ENCODE results near the gene GINS2. TPM values are rescaled to one million over a fixed set of nuclear protein-coding genes. Genes with fewer than 3 reads are reported as not detected.

The GINS2 gene
- total RNA-seq, 1 experiment from 2014 or later: 11.3 TPM

DNA sequence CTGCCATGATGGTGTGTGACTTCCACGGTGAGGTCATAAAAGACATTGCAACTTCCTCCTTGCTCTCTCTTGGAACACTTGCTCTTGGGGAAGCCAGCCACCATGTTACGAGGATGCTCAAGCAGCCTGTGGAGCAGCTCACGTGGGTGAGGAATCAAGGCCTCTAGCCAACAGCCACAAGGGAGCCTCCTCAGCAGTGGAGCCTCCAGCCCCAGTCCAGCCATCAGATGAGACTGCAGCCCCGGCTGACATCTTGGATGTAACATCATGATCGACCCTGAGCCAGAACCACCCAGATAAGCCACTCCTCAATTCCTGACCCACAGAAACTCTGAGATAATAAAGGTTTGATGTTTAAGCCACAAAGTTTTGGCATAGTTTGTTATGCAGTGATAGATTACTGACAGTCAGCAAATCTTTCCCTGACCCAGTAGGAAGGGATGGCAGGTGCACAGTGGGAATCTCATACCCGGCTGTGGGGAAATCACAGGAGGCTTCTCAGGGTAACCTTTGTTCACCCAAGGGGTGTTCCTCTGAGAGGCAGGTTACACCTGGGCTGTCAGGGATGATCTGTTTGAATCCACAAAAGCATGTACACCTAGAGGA lies 23.3 kb upstream of the GINS2 start:
- BruUV-seq (replicated peaks): no TSS peak
- DNase-seq (ENCODE audit: unreplicated experiment): no peak
- no peaks in the 10 kb centered on the region for H3K27me3 Mint-ChIP-seq (ENCODE audit: insufficient read depth, unreplicated experiment)
- TF ChIP-seq, protein P1, sequence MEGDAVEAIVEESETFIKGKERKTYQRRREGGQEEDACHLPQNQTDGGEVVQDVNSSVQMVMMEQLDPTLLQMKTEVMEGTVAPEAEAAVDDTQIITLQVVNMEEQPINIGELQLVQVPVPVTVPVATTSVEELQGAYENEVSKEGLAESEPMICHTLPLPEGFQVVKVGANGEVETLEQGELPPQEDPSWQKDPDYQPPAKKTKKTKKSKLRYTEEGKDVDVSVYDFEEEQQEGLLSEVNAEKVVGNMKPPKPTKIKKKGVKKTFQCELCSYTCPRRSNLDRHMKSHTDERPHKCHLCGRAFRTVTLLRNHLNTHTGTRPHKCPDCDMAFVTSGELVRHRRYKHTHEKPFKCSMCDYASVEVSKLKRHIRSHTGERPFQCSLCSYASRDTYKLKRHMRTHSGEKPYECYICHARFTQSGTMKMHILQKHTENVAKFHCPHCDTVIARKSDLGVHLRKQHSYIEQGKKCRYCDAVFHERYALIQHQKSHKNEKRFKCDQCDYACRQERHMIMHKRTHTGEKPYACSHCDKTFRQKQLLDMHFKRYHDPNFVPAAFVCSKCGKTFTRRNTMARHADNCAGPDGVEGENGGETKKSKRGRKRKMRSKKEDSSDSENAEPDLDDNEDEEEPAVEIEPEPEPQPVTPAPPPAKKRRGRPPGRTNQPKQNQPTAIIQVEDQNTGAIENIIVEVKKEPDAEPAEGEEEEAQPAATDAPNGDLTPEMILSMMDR (IDR thresholded peaks at IDR 0.05; ENCODE audit: unreplicated experiment): no peak
- ChIA-PET POLR2A (no interaction called here), CTCF (interaction anchor here (0.6 to 1.2 kb wide), 2 partner anchors 14 to 334 kb away, joined by 3 to 4 read pairs; no protein-coding TSS in a partner anchor)
- intact Hi-C loops (cut with micrococcal nuclease): no loop called here
- no peak overlapping the region for H3K4me3 Mint-ChIP-seq (ENCODE audit: unreplicated experiment)
- H3K36me3 Mint-ChIP-seq (ENCODE audit: insufficient read depth, unreplicated experiment): peaks cover 23% of the 10 kb centered on the region
- H3K4me1 Mint-ChIP-seq (ENCODE audit: insufficient read depth, unreplicated experiment): peaks cover 4% of the 10 kb centered on the region
- H3K9me3 Mint-ChIP-seq (ENCODE audit: unreplicated experiment): no peaks in the 10 kb centered on the region
- H3K27ac Mint-ChIP-seq (ENCODE audit: low read depth, unreplicated experiment): no peak overlapping the region

- Mint-ChIP-seq H3K4me1 (ENCODE audit: insufficient read depth, unreplicated experiment) (peaks cover 4% of the 10 kb centered on the region), H3K27me3 (ENCODE audit: insufficient read depth, unreplicated experiment) (no peaks in the 10 kb centered on the region), H3K27ac (ENCODE audit: low read depth, unreplicated experiment) (no peak overlapping the region), H3K36me3 (ENCODE audit: insufficient read depth, unreplicated experiment) (peaks cover 30% of the 10 kb centered on the region), H3K9me3 (ENCODE audit: unreplicated experiment) (no peaks in the 10 kb centered on the region), H3K4me3 (ENCODE audit: unreplicated experiment) (no peak overlapping the region)
- DNase-seq (ENCODE audit: unreplicated experiment): no peak
- intact Hi-C loops (cut with micrococcal nuclease): no loop called here
- BruUV-seq (replicated peaks): no TSS peak
- ChIA-PET CTCF (no interaction called here), POLR2A (no interaction called here)
- TF ChIP-seq, protein P1 (IDR thresholded peaks at IDR 0.05; ENCODE audit: unreplicated experiment): no peak
Observed at GRCh38 chr16:85710732-85711131, 22.0 kb upstream of the GINS2 start.

DNA sequence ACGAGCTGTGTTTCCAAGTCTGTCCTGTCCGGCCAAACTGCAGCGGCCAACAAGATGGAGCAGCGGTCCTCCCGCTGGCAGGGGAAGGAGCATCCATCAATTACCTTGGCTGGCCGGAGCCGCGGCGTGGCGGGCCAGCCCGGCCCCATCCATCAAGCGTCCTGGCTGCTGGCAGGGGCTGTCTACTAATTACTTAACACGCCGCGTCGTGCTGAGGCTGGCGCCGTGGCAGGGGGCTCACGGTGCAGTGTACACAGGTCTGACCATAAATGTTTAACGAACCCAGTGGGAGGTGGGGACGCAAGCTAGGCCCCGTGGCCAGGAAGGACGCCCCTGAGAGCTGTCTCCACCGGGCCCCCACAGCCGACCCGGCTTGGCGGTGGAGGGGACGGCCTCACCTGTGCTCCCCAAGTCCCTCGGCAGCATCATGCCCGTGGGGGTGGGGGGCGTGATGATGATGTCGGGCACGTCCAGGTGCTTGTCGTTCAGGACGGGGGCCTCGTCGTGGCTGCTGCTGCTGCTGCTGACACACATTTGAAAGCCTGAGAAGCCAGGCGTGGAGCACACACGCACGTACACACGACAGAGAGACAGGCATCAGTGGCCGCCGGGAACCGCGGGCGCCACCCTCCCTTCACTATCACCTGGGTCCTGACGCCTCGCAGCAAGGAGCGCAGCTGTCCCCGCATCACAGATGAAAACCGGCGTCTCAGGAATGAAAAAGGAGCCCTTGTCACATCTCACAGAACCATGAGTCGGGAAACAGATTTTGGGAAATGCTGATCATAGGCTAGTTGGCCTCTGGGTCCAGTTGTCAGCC lies 21.2 kb upstream of the GINS2 start:
- DNase-seq (ENCODE audit: unreplicated experiment): no peak
- TF ChIP-seq, protein P1 (IDR thresholded peaks at IDR 0.05; ENCODE audit: unreplicated experiment): no peak
- ChIA-PET POLR2A (no interaction called here), CTCF (interaction anchor here (0.6 to 1.0 kb wide), 5 partner anchors 10 to 1534 kb away, joined by 3 to 5 read pairs (median 3); no protein-coding TSS in a partner anchor)
- Mint-ChIP-seq H3K4me3 (ENCODE audit: unreplicated experiment) (no peak overlapping the region), H3K4me1 (ENCODE audit: insufficient read depth, unreplicated experiment) (peaks cover 4% of the 10 kb centered on the region), H3K9me3 (ENCODE audit: unreplicated experiment) (no peaks in the 10 kb centered on the region), H3K27me3 (ENCODE audit: insufficient read depth, unreplicated experiment) (no peaks in the 10 kb centered on the region), H3K36me3 (ENCODE audit: insufficient read depth, unreplicated experiment) (peaks cover 30% of the 10 kb centered on the region), H3K27ac (ENCODE audit: low read depth, unreplicated experiment) (no peak overlapping the region)
- intact Hi-C loops (cut with micrococcal nuclease): no loop called here
- BruUV-seq (replicated peaks): no TSS peak

DNA sequence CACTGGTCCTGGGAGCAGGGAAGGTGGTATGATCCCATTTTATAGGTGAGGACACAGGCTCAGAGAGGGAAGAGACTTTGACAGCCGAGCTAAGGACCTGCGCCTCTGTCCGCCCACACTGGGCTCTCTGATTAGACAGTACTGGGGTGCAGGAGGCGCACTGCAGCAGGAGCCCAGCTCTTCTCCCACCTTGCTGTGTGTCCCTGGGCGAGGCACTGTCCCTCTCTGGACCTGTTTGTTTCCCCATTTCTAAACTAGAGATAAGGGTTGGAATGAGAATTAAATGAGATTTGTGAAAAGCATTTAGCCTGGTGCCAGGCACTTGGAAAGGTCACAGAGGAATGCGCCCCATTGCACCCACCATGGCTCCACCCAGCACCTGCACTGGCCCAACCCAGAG lies 19.6 kb upstream of the GINS2 start:
- DNase-seq (ENCODE audit: unreplicated experiment): no peak
- Mint-ChIP-seq H3K9me3 (ENCODE audit: unreplicated experiment) (no peaks in the 10 kb centered on the region), H3K27ac (ENCODE audit: low read depth, unreplicated experiment) (no peak overlapping the region), H3K27me3 (ENCODE audit: insufficient read depth, unreplicated experiment) (no peaks in the 10 kb centered on the region), H3K4me1 (ENCODE audit: insufficient read depth, unreplicated experiment) (peaks cover 4% of the 10 kb centered on the region), H3K4me3 (ENCODE audit: unreplicated experiment) (no peak overlapping the region), H3K36me3 (ENCODE audit: insufficient read depth, unreplicated experiment) (peaks cover 23% of the 10 kb centered on the region)
- TF ChIP-seq, protein P1 (IDR thresholded peaks at IDR 0.05; ENCODE audit: unreplicated experiment): no peak
- BruUV-seq (replicated peaks): no TSS peak
- ChIA-PET CTCF (interaction anchor here (1.3 kb wide), 1 partner anchor 9 kb away, joined by 3 read pairs; no protein-coding TSS in a partner anchor), POLR2A (no interaction called here)
- intact Hi-C loops (cut with micrococcal nuclease): no loop called here
